GM12891 (cell line): Measurements from ENCODE around the gene PRRC2C.

Experiments
- POLR2A ChIP-seq: IDR thresholded peaks from 2 replicates; pipeline ENCODE4 v1.6.1; 2011; ENCODE audit warnings: low read depth, low read length, control low read depth
- SPI1 ChIP-seq: IDR thresholded peaks from 2 replicates; pipeline ENCODE4 v1.6.1; 2011; ENCODE audit warnings: low read depth, low read length, control low read depth

GRCh38 chr1:171628225-171628624, 142.9 kb downstream of the PRRC2C start:
- TF ChIP-seq SPI1 (no peak), POLR2A (no peak)
